Left lung (tissue), 10 donors: ENCODE results near the gene LGALS3. TPM values are rescaled to one million over a fixed set of nuclear protein-coding genes. Genes with fewer than 3 reads are reported as not detected.

Experiments
- ATAC-seq: fragments of 200-7000 bp; cut with Tn5 transposase; one replicate; pipeline ENCODE4 v1.9.1; 2020; ENCODE audit warnings: moderate library complexity
- DNase-seq, 4 donors: peaks; one replicate each; pipeline ENCODE4 v3.0.0-alpha.2; 2013 to 2020
- H3K27ac ChIP-seq, 2 donors: fragments of 200-600 bp; sonication (generic) in 1 of 2; one replicate each; pipeline versions ENCODE4 v1.5.0 to v1.8.0; 2020 to 2021
- H3K27me3 ChIP-seq, 2 donors: fragments of 200-600 bp; sonication (generic) in 1 of 2; one replicate each; pipeline versions ENCODE4 v1.5.0 to v1.8.0; 2020 to 2021
- H3K36me3 ChIP-seq, 2 donors: fragments of 200-600 bp; sonication (generic) in 1 of 2; one replicate each; pipeline versions ENCODE4 v1.5.0 to v1.8.0; 2020 to 2021
- H3K4me1 ChIP-seq, 2 donors: fragments of 200-600 bp; one replicate each; pipeline ENCODE4 v1.8.0; 2021
- H3K4me3 ChIP-seq, 2 donors: fragments of 200-600 bp; sonication (generic) in 1 of 2; one replicate each; pipeline versions ENCODE4 v1.5.0 to v1.8.0; 2020 to 2021; ENCODE audit warnings: mild to moderate bottlenecking in 1 of 2
- H3K9me3 ChIP-seq, 2 donors: fragments of 200-600 bp; sonication (generic) in 1 of 2; one replicate each; pipeline versions ENCODE4 v1.5.0 to v1.8.0; 2020 to 2021
- intact Hi-C, 2 donors: fragments of 100-400 bp; cut with DNase I; formaldehyde crosslinking; loops; one replicate each; pipeline versions ENCODE4 v1.11.2 to v1.14.2; 2022
- polyA plus RNA-seq, 6 donors: library from polyadenylated mRNA; unstranded; fragments of 120-200 nt; gene quantifications; one replicate each; pipeline ENCODE4 v1.2.1, GENCODE V29; 2013; ENCODE audit not compliant: insufficient read length in 6 of 6
- total RNA-seq, 2 donors: library from RNA; stranded (reverse); fragmentation: NEBNext Ultra II Directional; extraction: Animal tissue kit (Norgen Biotek cat#: 25700); gene quantifications; one replicate each; pipeline ENCODE4 v1.2.1, GENCODE V29; 2021
- TF ChIP-seq, protein P1 (sequence below), 2 donors: fragments of 200-600 bp; sonication (generic) in 1 of 2; IDR thresholded peaks; one replicate each; pipeline versions ENCODE4 v1.5.0 to v1.8.0; 2021; ENCODE audit warnings: antibody characterized with exemption in 2 of 2
- donor health status: DM: no; HTN: yes; CAD: no.
- donor health status: DM: no; HTN: no; CAD: no.

LGALS3 gene
- total and polyA plus RNA-seq, 8 donors, result 41.2 to 369 (median 51.9) TPM

- Histone ChIP-seq H3K4me1 (peaks cover 27 to 92% of the 10 kb centered on the region in 2 donors), H3K9me3 (no peaks in the 10 kb centered on the region), H3K4me3 (peak overlapping the region; percentile 64 to 86), H3K27me3 (no peaks in the 10 kb centered on the region), H3K36me3 (peaks cover 0 to 13% of the 10 kb centered on the region in 2 donors), H3K27ac (peak overlapping the region; percentile 94 to 97)
- intact Hi-C loops, result no loop called here
- TF ChIP-seq, protein P1, sequence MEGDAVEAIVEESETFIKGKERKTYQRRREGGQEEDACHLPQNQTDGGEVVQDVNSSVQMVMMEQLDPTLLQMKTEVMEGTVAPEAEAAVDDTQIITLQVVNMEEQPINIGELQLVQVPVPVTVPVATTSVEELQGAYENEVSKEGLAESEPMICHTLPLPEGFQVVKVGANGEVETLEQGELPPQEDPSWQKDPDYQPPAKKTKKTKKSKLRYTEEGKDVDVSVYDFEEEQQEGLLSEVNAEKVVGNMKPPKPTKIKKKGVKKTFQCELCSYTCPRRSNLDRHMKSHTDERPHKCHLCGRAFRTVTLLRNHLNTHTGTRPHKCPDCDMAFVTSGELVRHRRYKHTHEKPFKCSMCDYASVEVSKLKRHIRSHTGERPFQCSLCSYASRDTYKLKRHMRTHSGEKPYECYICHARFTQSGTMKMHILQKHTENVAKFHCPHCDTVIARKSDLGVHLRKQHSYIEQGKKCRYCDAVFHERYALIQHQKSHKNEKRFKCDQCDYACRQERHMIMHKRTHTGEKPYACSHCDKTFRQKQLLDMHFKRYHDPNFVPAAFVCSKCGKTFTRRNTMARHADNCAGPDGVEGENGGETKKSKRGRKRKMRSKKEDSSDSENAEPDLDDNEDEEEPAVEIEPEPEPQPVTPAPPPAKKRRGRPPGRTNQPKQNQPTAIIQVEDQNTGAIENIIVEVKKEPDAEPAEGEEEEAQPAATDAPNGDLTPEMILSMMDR (IDR thresholded peaks at IDR 0.05), result no peak
- peak; percentile 59 for ATAC-seq
- peak; percentile 54 to 94 (median 79) for DNase-seq
Measured at GRCh38 chr14:55129428-55130195, 560 bp downstream of the LGALS3 start.

GRCh38 chr14:55130196-55130550 lies 1.1 kb downstream of the LGALS3 start:
- H3K9me3 ChIP-seq, result no peaks in the 10 kb centered on the region
- H3K4me3 ChIP-seq, result peak overlapping the region; percentile 64 to 86
- no peaks in the 10 kb centered on the region for H3K27me3 ChIP-seq
- H3K27ac ChIP-seq, result peak overlapping the region; percentile 94 to 97
- H3K4me1 ChIP-seq, result peaks cover 22 to 92% of the 10 kb centered on the region in 2 donors
- TF ChIP-seq, protein P1 (IDR thresholded peaks at IDR 0.05), result no peak
- intact Hi-C loops, result no loop called here
- no peak for DNase-seq
- H3K36me3 ChIP-seq, result peaks cover 0 to 19% of the 10 kb centered on the region in 2 donors
- ATAC-seq, result peak; percentile 19

DNA sequence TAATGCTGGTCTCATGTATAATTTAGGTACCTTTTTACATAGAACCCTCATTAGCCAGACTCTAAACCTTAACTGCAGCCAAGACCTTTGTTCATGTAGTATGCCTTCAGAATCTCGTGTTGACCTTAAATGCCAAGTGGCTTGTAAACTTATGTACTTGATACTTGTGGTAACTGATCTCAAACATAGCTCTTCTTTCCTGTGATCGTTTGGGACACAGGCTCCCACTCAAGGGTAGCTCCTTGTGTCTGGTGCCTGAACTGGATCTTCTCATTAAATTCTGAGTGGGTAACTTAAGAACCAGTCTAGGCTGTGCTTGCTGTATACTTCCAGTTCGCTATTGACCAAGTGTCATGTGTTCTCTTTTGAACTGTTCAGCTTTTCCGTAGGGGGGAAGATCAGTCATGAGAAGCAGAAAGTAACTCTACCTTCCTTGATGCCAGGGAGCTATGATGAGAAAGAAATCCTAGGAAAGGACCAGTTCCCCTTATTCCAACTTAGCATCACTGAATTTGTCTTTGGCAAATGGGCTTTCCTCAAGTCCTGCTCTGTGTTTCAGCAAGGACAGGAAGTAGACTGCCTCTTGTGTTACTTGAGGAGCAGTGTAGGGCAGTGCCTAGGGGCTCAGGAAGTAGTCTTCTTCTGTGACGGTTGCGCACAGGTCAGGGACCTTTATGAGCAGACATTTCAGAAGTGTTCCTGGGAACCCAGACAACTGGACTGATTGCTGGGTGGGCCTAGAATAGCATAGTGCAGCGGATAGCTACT lies 2.5 kb downstream of the LGALS3 start:
- intact Hi-C loops, result no loop called here
- ATAC-seq (peak; percentile 7), DNase-seq (no peak)
- Histone ChIP-seq H3K27ac (peak overlapping the region; percentile 31 to 97), H3K36me3 (peaks cover 0 to 33% of the 10 kb centered on the region in 2 donors), H3K4me1 (peaks cover 23 to 91% of the 10 kb centered on the region in 2 donors), H3K4me3 (peak overlapping the region in 1 of 2 donors; percentile 86), H3K27me3 (no peaks in the 10 kb centered on the region), H3K9me3 (no peaks in the 10 kb centered on the region)
- TF ChIP-seq, protein P1 (IDR thresholded peaks at IDR 0.05), result no peak

DNA sequence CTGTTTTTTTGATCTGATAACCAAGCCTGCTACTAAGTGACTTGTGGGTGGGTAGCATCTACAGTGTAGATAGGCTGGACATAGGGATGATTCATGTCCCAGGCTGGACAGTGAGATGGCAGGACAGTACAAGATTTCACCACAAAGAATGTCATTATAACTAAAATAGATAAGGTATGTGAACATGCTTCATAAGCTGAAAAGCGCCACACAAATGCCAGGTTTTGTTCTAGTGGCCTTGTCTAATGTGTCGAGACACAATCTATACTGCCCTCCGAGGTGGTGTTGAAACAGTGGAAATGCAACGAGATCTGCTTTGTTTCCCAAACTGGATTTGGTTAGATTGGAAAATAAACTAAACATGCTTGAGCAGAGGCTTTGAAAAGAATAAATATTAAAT lies 4.4 kb downstream of the LGALS3 start:
- no peaks in the 10 kb centered on the region for H3K27me3 ChIP-seq
- intact Hi-C loops, result no loop called here
- TF ChIP-seq, protein P1 (IDR thresholded peaks at IDR 0.05), result no peak
- H3K27ac ChIP-seq, result no peak overlapping the region
- H3K9me3 ChIP-seq, result no peaks in the 10 kb centered on the region
- H3K4me1 ChIP-seq, result peaks cover 26 to 91% of the 10 kb centered on the region in 2 donors
- ATAC-seq, result no peak
- H3K36me3 ChIP-seq, result peaks cover 0 to 40% of the 10 kb centered on the region in 2 donors
- no peak overlapping the region for H3K4me3 ChIP-seq
- DNase-seq, result peak in 1 of 4 donors; percentile 43

DNA sequence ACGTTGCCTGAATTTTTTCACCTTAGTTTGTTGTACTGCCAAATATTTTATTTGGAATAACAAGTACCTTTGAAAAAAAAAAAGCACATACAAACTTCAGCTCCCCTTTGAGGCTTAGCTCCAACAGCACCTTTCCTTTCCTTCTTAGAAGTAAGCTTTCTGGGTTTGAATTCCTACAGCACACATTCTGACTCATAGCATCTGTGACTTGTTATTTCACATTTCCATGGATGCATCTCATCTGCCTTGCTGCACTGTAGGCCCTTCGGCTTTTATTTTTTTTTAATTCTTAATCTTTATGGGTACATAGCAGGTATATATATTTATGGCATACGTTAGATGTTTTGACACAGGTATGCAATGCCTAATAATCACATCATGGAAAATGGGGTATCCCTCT lies 7.2 kb downstream of the LGALS3 start:
- ATAC-seq (no peak), DNase-seq (no peak)
- Histone ChIP-seq H3K36me3 (peaks cover 0 to 68% of the 10 kb centered on the region in 2 donors), H3K9me3 (no peaks in the 10 kb centered on the region), H3K4me3 (no peak overlapping the region), H3K27ac (peak overlapping the region; percentile 9 to 60), H3K4me1 (peaks cover 20 to 92% of the 10 kb centered on the region in 2 donors), H3K27me3 (no peaks in the 10 kb centered on the region)
- TF ChIP-seq, protein P1 (IDR thresholded peaks at IDR 0.05), result no peak
- intact Hi-C loops, result no loop called here
